GM21786 (cell line): ENCODE data around the gene EHMT2.
"Not testable (repeated sequence)": the region's sequence is repeated elsewhere in the genome, so short reads cannot be mapped to it uniquely, and the experiment has no call there.

Experiments
- ATAC-seq: cut with Tn5 transposase; IDR thresholded peaks from one replicate; pipeline ENCODE4 v1.9.1; 2021; ENCODE audit not compliant: unreplicated experiment

EHMT2 gene

GRCh38 chr6:31844507-31844906 lies 53.0 kb downstream of the EHMT2 start:
- ATAC-seq: no peak

DNA sequence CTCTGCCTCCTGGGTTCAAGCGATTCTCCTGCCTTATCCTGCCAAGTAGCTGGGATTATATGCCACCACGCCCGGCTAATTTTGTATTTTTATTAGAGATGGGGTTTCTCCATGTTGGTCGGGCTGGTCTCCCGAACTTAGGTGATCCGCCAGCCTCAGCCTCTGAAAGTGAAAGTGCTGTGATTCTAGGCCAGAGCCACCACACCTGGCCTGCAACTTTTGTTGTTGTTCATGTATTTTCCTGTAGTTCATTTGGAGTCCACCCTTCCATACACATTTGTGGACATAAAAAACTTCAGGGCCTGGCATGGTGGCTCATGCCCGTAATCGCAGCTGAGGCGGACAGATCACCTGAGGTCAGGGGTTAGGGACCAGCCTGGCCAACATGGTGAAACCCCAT lies 55.4 kb downstream of the EHMT2 start:
- ATAC-seq: no peak

DNA sequence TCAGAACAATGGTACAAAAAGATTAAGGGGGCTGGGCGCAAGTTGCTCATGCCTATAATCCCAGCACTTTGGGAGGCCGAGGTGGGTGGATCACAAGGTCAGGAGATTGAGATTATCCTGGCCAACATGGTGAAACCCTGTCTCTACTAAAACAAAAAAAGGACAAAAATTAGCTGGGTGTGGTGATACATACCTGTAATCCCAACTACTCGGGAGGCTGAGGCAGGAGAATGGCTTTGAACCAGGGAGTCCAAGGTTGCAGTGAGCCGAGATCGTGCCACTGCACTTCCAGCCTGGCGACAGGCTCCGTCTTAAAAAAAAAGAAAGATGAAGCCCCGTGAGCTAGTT lies 57.7 kb downstream of the EHMT2 start:
- not testable (repeated sequence) for ATAC-seq

DNA sequence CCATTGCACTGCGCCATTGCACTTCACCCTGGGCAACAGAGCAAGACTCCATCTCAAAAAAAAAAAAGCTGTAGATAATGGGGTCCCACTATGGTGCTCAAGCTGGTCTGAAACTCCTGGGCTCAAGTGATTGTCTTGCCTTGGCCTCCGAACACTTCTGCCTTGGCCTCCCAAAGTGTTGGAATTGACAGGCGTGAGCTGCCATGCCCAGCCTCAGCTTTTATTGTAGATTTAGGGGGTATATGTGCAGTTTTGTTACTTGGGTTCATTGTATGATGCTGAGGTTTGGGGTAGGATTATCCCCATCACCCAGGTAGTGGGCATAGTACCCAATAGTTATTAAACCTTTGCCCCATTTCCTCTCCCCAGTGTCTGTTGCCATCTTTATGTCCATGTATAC lies 58.5 kb downstream of the EHMT2 start:
- ATAC-seq: no peak

GRCh38 chr6:31838114-31838553 lies 59.4 kb downstream of the EHMT2 start:
- ATAC-seq: not testable (repeated sequence)

DNA sequence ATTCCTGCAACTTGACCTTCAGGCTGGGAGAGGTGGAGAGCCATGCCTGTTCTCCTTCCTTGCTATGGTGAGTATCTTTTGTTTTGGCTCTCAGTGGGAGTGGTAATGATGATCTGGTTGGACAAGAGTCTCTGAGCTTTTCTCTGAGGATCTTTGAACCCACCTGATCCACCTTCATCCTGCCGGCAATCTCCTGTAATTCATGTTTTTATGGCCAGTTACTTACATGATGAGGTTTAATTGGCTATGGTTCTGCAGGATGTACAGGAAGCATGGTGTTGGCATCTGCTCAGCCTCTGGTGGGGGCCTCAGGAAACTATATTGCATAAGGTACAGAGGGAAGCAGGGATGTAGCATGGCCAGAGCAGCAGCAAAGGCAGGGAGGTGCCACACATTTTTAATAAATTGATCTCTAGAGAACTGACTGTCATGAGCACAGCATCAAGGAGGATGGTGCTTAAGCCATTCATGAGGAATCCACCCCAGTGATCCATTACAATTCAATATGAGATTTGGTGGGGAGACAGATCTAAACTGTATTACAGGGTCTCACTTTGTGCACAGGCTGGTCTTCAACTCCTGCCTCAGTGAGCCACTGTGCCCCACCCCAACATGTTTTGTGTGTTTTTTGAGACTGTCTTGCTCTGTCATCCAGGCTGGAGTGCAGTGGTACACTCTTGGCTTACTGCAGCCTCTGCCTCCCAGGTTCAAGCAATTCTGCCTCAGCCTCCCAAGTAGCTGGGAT lies 60.0 kb downstream of the EHMT2 start:
- ATAC-seq: no peak

- no peak for ATAC-seq
Measured at GRCh38 chr6:31836474-31837368, 60.8 kb downstream of the EHMT2 start.

- no peak for ATAC-seq
Measured at GRCh38 chr6:31836047-31836473, 61.4 kb downstream of the EHMT2 start.

DNA sequence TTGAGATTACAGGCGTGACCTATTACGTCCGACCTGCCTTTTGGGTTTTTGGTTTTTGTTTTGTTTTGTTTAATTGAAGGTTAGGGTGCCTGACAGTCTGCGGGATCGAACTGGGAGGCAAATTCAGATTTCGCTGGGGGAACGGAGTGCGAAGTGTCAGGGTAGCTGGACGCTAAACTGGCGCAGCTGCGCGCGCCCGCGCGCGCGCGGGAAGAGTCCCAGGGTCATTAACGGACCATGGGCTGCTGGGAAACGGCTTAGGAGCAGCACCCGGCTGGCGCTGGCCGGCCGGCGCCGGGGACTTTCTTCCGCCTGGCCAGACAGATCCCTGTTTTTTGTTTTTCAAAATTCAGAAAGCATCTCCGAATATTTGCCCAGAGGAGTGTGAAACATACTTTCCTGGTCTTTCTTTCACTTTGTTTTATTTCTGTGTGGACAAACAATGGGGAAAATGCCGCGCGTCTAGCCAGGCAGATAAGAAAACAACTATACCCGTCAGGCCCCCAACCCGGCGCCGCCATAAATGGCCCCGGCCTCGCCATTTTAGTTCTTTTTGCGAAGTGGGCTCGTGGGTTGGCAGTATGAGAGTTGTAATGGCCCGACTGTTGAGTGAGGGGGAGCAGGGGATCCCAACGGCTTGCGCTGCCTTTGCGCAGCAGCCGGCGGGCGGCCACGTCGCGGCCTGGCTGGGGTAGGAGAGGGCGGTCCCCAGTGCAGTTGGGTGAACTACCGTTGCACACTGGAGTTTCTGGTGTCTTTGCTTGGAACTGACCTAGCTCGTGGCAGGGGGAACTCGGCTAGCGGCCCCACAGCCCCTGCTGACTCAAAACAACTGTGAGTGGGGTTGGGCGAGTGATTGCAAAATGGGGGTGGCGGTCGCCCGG lies 62.9 kb downstream of the EHMT2 start:
- no peak for ATAC-seq

GRCh38 chr6:31831350-31832215 lies 65.9 kb downstream of the EHMT2 start:
- ATAC-seq: no peak

DNA sequence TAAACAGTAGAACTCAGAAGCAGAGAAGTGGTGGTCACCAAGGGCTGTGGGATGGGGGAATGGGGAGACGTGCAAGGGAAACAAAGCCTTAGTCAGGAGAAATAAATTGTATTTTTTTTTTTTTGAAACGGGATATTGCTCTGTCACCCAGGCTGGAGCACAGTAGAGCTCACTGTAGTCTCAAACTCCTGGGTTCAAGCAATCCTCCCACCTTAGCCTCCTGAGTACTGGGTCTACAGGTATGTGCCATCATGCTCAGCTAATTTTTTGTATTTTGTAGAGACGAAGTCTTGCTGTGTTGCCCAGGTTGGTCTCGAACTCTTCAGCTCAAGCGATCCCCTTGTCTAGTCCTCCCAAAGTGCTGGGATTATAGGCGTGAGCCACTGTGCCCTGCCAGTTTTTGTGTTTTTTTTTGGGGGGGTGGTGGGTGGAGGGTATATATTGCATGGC lies 66.6 kb downstream of the EHMT2 start:
- ATAC-seq: no peak
